ENCODE results near the gene SAMD3. TPM values are rescaled to one million over a fixed set of nuclear protein-coding genes. Genes with fewer than 3 reads are reported as not detected.
"Not testable (repeated sequence)": the region's sequence is repeated elsewhere in the genome, so short reads cannot be mapped to it uniquely, and the experiment has no call there.

Gene SAMD3
- polyA plus RNA-seq, 4 donors = 0.24 to 3.1 (median 2.4) TPM

GRCh38 chr6:130176378-130176777 lies 46.4 kb downstream of the SAMD3 start:
- 91 to 96% (median 93%) methylated on average over 1 of the region's 1 CpG for WGBS, 3 donors
- H3K36me3 ChIP-seq (ENCODE audit: control insufficient read depth in 3 of 3, insufficient read depth in 2 of 3, low read depth in 1 of 3, low read length in 3 of 3) = no peaks in the 10 kb centered on the region
- H3K9me3 ChIP-seq (ENCODE audit: control insufficient read depth in 2 of 2, insufficient read depth in 1 of 2, low read depth in 1 of 2, low read length in 1 of 2) = no peaks in the 10 kb centered on the region
- FAIRE-seq (no peak), DNase-seq (no peak)
- H3K27ac ChIP-seq (ENCODE audit: low read depth in 1 of 3, low read length in 2 of 3) = no peak overlapping the region
- H3K27me3 ChIP-seq (ENCODE audit: control insufficient read depth in 3 of 3, insufficient read depth in 3 of 3, low read length in 3 of 3) = no peaks in the 10 kb centered on the region
- no peak overlapping the region for H3K4me3 ChIP-seq (ENCODE audit: low read depth in 1 of 3, low read length in 3 of 3)
- H3K4me1 ChIP-seq (ENCODE audit: control insufficient read depth in 3 of 3, insufficient read depth in 2 of 3, low read depth in 1 of 3, low read length in 2 of 3) = no peaks in the 10 kb centered on the region

DNA sequence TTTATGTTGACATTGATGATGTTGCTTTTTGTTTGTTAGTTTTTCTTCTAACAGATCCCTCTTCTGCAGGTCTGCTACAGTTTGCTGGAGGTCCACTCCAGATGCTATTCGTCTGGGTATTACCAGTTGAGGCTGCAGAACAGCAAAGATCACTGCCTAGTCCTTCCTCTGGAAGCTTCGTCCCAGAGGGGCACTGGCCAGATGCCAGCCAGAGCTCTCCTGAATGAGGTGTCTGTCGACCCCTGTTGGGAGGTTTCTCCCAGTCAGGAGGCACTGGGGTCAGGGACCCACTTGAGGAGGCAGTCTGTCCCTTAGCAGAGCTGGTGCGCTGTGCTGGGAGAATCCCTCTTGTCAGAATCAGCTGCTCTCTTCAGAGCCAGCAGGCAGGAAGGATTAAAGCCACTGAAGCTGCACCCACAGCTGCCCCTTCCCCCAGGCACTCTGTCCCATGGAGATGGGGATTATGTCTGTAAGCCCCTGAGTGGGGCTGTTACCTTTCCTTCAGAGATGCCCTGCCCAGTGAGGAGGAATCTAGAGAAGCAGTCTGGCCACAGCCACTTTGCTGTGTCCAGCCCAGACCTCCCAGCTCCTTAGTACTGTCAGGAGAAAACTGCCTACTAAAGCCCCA lies 49.3 kb downstream of the SAMD3 start:
- H3K4me1 ChIP-seq (ENCODE audit: control insufficient read depth in 3 of 3, insufficient read depth in 2 of 3, low read depth in 1 of 3, low read length in 2 of 3); H3K27me3 ChIP-seq (ENCODE audit: control insufficient read depth in 3 of 3, insufficient read depth in 3 of 3, low read length in 3 of 3); H3K36me3 ChIP-seq (ENCODE audit: control insufficient read depth in 3 of 3, insufficient read depth in 2 of 3, low read depth in 1 of 3, low read length in 3 of 3); FAIRE-seq; H3K27ac ChIP-seq (ENCODE audit: low read depth in 1 of 3, low read length in 2 of 3); H3K4me3 ChIP-seq (ENCODE audit: low read depth in 1 of 3, low read length in 3 of 3); H3K9me3 ChIP-seq (ENCODE audit: control insufficient read depth in 2 of 2, insufficient read depth in 1 of 2, low read depth in 1 of 2, low read length in 1 of 2); DNase-seq: not testable (repeated sequence)
- WGBS, 3 donors = 72 to 89% (median 87%) methylated on average over 4 of the region's 4 CpGs

DNA sequence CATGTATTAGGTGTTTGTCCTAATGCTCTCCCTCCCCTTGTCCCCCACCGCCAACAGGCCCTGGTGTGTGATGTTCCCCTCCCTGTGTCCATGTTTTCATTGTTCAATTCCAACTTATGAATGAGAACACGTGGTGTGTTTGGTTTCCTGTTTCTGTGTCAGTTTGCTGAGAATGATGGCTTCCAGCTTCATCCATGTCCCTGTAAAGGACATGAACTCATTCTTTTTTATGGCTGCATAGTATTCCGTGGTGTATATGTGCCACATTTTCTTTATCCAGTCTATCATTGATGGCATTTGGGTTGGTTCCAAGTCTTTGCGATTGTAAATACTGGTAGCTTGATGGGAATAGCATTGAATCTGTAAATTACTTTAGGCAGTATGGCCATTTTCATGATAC lies 52.6 kb downstream of the SAMD3 start:
- WGBS, 3 donors = 86 to 88% (median 88%) methylated on average over 4 of the region's 4 CpGs
- not testable (repeated sequence) for H3K9me3 ChIP-seq (ENCODE audit: control insufficient read depth in 2 of 2, insufficient read depth in 1 of 2, low read depth in 1 of 2, low read length in 1 of 2); FAIRE-seq

DNA sequence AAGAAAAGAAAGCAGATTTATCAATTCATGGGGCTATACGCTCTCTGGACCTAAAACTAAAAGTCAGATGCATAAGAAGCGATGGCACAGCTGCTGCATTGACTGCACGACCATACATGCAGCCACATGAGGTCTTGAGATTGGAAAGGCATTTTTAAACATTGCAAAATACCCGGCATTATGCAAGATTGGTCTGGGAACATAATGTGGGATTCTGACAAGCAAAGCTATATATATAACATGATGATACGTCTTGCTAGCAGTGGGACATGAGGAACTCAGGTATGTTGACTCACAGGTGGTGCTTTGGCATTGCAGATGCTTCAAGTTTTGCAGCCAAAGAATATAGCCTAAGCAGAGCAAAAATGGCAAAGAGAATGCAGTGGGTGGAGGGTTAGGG lies 55.1 kb downstream of the SAMD3 start:
- Histone ChIP-seq H3K9me3 (ENCODE audit: control insufficient read depth in 2 of 2, insufficient read depth in 1 of 2, low read depth in 1 of 2, low read length in 1 of 2) (no peaks in the 10 kb centered on the region), H3K27ac (ENCODE audit: low read depth in 1 of 3, low read length in 2 of 3) (no peak overlapping the region), H3K4me1 (ENCODE audit: control insufficient read depth in 3 of 3, insufficient read depth in 2 of 3, low read depth in 1 of 3, low read length in 2 of 3) (no peaks in the 10 kb centered on the region), H3K4me3 (ENCODE audit: low read depth in 1 of 3, low read length in 3 of 3) (no peak overlapping the region), H3K36me3 (ENCODE audit: control insufficient read depth in 3 of 3, insufficient read depth in 2 of 3, low read depth in 1 of 3, low read length in 3 of 3) (no peaks in the 10 kb centered on the region), H3K27me3 (ENCODE audit: control insufficient read depth in 3 of 3, insufficient read depth in 3 of 3, low read length in 3 of 3) (no peaks in the 10 kb centered on the region)
- no peak for FAIRE-seq
- DNase-seq = no peak
- 68 to 70% (median 69%) methylated on average over 5 of the region's 5 CpGs for WGBS, 3 donors

More for the DNA sequence above, 52.6 kb downstream of the SAMD3 start:
- DNase-seq; H3K36me3 ChIP-seq (ENCODE audit: control insufficient read depth in 3 of 3, insufficient read depth in 2 of 3, low read depth in 1 of 3, low read length in 3 of 3); H3K4me1 ChIP-seq (ENCODE audit: control insufficient read depth in 3 of 3, insufficient read depth in 2 of 3, low read depth in 1 of 3, low read length in 2 of 3); H3K4me3 ChIP-seq (ENCODE audit: low read depth in 1 of 3, low read length in 3 of 3); H3K27ac ChIP-seq (ENCODE audit: low read depth in 1 of 3, low read length in 2 of 3); H3K27me3 ChIP-seq (ENCODE audit: control insufficient read depth in 3 of 3, insufficient read depth in 3 of 3, low read length in 3 of 3): not testable (repeated sequence)

DNA sequence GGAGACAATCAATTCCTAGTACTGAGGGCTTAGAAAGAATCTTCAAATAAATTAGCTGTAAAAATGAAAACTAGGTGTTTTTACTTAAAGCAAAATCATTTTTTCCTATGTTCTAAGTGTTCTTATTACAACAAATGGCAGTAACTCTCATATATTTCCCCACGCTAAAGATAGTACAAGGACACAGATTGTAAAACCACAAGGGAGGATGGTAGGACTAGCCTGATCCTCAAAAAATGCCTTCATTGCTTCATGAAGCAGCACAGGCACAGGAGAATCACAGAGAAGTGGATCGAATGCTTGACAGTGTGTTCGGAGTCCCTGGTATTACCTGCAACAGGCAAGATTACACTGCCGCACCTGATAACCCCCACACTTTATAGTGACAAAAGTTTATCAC lies 58.5 kb downstream of the SAMD3 start:
- Histone ChIP-seq H3K4me3 (ENCODE audit: low read depth in 1 of 3, low read length in 3 of 3) (no peak overlapping the region), H3K9me3 (ENCODE audit: control insufficient read depth in 2 of 2, insufficient read depth in 1 of 2, low read depth in 1 of 2, low read length in 1 of 2) (peaks cover 0 to 2% of the 10 kb centered on the region in 2 donors), H3K36me3 (ENCODE audit: control insufficient read depth in 3 of 3, insufficient read depth in 2 of 3, low read depth in 1 of 3, low read length in 3 of 3) (no peaks in the 10 kb centered on the region), H3K4me1 (ENCODE audit: control insufficient read depth in 3 of 3, insufficient read depth in 2 of 3, low read depth in 1 of 3, low read length in 2 of 3) (no peaks in the 10 kb centered on the region), H3K27ac (ENCODE audit: low read depth in 1 of 3, low read length in 2 of 3) (no peak overlapping the region), H3K27me3 (ENCODE audit: control insufficient read depth in 3 of 3, insufficient read depth in 3 of 3, low read length in 3 of 3) (no peaks in the 10 kb centered on the region)
- FAIRE-seq (no peak), DNase-seq (no peak)
- 64 to 85% (median 67%) methylated on average over 4 of the region's 4 CpGs for WGBS, 3 donors

- WGBS, 3 donors = 75 to 88% (median 82%) methylated on average over 2 of the region's 2 CpGs
- Histone ChIP-seq H3K27ac (ENCODE audit: low read depth in 1 of 3, low read length in 2 of 3) (no peak overlapping the region), H3K36me3 (ENCODE audit: control insufficient read depth in 3 of 3, insufficient read depth in 2 of 3, low read depth in 1 of 3, low read length in 3 of 3) (no peaks in the 10 kb centered on the region), H3K27me3 (ENCODE audit: control insufficient read depth in 3 of 3, insufficient read depth in 3 of 3, low read length in 3 of 3) (no peaks in the 10 kb centered on the region), H3K9me3 (ENCODE audit: control insufficient read depth in 2 of 2, insufficient read depth in 1 of 2, low read depth in 1 of 2, low read length in 1 of 2) (peaks cover 0 to 5% of the 10 kb centered on the region in 2 donors), H3K4me3 (ENCODE audit: low read depth in 1 of 3, low read length in 3 of 3) (no peak overlapping the region), H3K4me1 (ENCODE audit: control insufficient read depth in 3 of 3, insufficient read depth in 2 of 3, low read depth in 1 of 3, low read length in 2 of 3) (no peaks in the 10 kb centered on the region)
- no peak for DNase-seq
- FAIRE-seq = no peak
Observed at GRCh38 chr6:130163266-130163665, 59.5 kb downstream of the SAMD3 start.

DNA sequence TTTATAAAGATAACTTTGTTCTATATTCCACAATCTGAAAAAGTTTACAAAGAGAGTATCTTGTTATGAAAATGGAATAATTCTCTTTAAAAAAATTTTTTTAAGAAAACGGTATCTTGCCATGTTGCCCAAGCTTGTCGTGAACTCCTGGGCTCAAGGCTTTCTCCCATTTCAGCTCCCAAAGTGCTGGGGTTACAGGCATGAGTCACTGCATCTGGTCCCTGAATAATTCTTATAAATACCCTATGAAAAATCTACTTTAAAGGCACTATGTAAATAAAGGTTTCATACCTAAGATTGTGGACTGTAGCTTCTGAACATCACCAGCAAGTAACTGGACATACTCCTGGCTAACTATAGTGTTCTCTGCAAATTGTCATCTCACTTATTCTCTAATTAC lies 60.3 kb downstream of the SAMD3 start:
- FAIRE-seq (no peak), DNase-seq (no peak)
- Histone ChIP-seq H3K9me3 (ENCODE audit: control insufficient read depth in 2 of 2, insufficient read depth in 1 of 2, low read depth in 1 of 2, low read length in 1 of 2) (peaks cover 0 to 5% of the 10 kb centered on the region in 2 donors), H3K4me1 (ENCODE audit: control insufficient read depth in 3 of 3, insufficient read depth in 2 of 3, low read depth in 1 of 3, low read length in 2 of 3) (no peaks in the 10 kb centered on the region), H3K27ac (ENCODE audit: low read depth in 1 of 3, low read length in 2 of 3) (no peak overlapping the region), H3K36me3 (ENCODE audit: control insufficient read depth in 3 of 3, insufficient read depth in 2 of 3, low read depth in 1 of 3, low read length in 3 of 3) (no peaks in the 10 kb centered on the region), H3K27me3 (ENCODE audit: control insufficient read depth in 3 of 3, insufficient read depth in 3 of 3, low read length in 3 of 3) (no peaks in the 10 kb centered on the region), H3K4me3 (ENCODE audit: low read depth in 1 of 3, low read length in 3 of 3) (no peak overlapping the region)
- 75 to 94% (median 90%) methylated on average over 2 of the region's 2 CpGs for WGBS, 3 donors

DNA sequence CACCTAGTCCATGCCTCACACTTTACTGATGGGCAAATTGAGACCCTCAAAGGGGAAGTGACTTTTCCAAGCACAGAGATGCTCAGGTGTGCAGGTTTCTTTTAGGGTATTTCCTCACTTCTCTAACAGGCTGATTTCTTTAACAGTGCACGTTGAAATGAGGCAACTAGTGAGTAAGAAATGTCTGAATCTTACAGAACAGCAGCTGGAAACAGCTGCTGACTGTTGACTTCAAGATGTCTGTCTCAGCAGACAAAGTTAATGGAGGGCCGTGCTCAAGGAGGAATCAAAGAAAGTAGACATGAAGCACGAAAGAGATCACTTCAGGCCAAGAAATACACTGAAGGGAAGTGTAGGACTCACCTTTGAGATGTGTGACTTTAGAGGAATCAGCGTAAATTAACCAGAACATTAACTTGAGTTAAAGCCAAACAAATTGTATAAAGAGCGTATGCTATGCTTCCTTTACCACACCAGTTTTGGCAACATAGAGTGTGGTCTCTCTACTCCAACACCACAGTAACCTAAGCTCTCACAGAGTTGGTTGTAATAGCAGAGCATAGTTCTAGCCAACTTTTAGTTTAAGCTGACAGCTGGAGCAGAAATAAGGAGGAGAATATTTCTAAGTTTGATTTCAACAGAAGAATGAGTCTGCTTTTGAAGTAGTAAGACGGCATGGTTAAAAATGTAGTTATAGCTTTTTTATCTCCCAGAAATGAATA lies 60.9 kb downstream of the SAMD3 start:
- H3K36me3 ChIP-seq (ENCODE audit: control insufficient read depth in 3 of 3, insufficient read depth in 2 of 3, low read depth in 1 of 3, low read length in 3 of 3) = no peaks in the 10 kb centered on the region
- FAIRE-seq = no peak
- H3K4me3 ChIP-seq (ENCODE audit: low read depth in 1 of 3, low read length in 3 of 3) = no peak overlapping the region
- H3K4me1 ChIP-seq (ENCODE audit: control insufficient read depth in 3 of 3, insufficient read depth in 2 of 3, low read depth in 1 of 3, low read length in 2 of 3) = no peaks in the 10 kb centered on the region
- peak in 1 of 2 donors; percentile 27 for DNase-seq
- 52 to 60% (median 57%) methylated on average over 6 of the region's 6 CpGs for WGBS, 3 donors
- H3K27me3 ChIP-seq (ENCODE audit: control insufficient read depth in 3 of 3, insufficient read depth in 3 of 3, low read length in 3 of 3) = no peaks in the 10 kb centered on the region
- H3K27ac ChIP-seq (ENCODE audit: low read depth in 1 of 3, low read length in 2 of 3) = peak overlapping the region in 1 of 3 donors; percentile 9
- peaks cover 0 to 5% of the 10 kb centered on the region in 2 donors for H3K9me3 ChIP-seq (ENCODE audit: control insufficient read depth in 2 of 2, insufficient read depth in 1 of 2, low read depth in 1 of 2, low read length in 1 of 2)

Measured in small intestine (tissue), 7 donors.